ENCODE measurements around the gene FAM171A1. TPM values are rescaled to one million over a fixed set of nuclear protein-coding genes. Genes with fewer than 3 reads are reported as not detected.

FAM171A1 gene
- total RNA-seq, 2 experiments from 2014 or later: 3.3 to 4.0 TPM

DNA sequence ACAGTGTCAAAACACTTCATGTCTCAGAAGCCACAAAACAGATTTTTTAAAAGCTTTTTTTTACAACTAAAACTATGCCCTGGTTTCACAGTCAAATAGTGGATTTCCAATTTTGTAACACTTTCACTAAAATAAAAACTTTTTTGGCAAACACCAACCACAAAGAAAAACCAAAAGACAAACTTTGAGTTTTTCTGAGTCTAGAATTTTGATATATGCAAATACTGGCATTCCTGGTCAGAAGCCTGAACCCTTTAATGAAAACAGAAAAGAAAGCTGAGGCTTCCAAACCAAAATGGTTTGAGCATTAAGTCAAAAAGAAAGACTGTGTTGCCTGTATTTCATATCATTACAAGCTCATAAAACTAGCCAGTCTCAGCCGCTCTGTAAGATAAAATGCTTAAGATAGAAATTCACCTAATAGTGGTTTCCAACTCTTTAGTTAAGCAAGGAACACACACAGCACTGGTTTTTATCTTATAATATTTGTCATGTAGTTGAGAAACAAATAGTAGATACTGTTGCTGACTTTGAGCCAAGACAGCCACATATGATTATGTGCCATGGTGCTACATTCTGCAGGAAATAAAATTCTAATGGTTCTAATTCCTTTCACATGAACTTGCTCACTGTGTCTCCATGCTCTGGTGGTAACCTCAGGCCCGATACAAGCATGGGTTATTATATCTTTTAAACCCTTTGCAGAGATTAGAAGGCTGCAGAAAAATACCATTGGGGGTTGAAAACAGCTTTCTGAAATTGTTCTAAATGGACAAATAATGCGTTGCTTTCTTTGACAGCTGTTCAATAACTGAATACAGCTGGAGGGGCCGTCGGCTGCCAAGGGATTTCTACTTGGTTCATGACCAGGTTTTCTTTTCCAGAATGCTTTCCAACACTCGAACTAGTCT is 49.4 kb downstream of the FAM171A1 start:
- no peaks in the 10 kb centered on the region for H3K9me3 Mint-ChIP-seq
- H3K27ac Mint-ChIP-seq: no peak overlapping the region
- no peaks in the 10 kb centered on the region for H3K4me1 Mint-ChIP-seq (ENCODE audit: low read depth)
- no peaks in the 10 kb centered on the region for H3K27me3 Mint-ChIP-seq
- DNase-seq: no peak
- ChIA-PET POLR2A (no interaction called here), CTCF (no interaction called here)
- no peak overlapping the region for H3K4me3 Mint-ChIP-seq
- H3K36me3 Mint-ChIP-seq: no peaks in the 10 kb centered on the region
- intact Hi-C loops (cut with micrococcal nuclease): no loop called here

DNA sequence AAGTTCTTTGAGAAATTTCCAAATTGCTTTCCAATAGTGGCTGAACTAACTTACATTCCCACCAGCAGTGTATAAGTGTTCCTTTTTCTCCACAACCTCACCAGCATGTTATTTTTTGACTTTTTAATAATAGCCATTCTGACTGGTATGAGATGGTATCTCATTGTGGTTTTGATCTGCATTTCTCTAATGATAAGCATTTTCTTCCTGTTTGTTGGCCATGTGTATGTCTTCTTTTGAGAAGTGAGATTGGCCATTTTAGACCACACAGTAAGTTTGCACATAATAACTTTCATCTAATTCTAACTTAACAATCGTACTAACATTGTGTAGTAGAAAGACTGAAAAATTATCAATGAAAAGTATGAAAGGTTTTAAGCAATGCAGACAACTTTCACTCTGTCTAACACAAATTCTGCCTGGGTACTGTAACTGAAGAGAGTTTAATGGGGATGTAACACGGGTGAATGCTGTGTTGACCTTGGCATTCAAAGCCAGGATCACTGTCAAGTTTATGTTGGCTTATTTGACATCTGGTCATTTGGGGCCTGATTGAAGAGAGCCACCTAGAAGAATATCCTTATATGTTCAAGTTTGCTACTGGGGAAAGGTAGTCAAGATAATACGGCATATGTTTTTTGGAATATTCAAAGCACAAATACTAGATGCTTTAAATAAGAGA is 50.4 kb downstream of the FAM171A1 start:
- POLR2A ChIA-PET: no interaction called here
- CTCF ChIA-PET: no interaction called here

DNA sequence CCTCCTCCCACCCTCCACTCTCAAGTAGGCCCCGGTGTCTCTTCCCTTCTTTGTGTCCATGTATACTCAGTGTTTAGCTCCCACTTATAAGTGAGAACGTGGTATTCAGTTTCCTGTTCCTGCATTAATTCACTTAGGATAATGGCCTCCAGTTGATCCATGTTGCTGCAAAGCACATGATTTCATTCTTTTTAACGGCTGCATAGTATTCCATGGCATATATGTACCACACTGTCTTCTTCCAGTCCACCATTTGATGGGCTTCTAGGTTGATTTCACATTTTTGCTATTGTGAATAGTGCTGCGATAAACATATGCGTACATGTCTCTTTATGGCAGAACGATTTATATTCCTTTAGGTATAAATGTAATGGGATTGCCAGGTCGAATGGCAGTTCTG is 51.0 kb downstream of the FAM171A1 start:
- no peak for DNase-seq
- Mint-ChIP-seq H3K4me1 (ENCODE audit: low read depth) (no peaks in the 10 kb centered on the region), H3K9me3 (no peaks in the 10 kb centered on the region), H3K27me3 (no peaks in the 10 kb centered on the region), H3K4me3 (no peak overlapping the region), H3K27ac (no peak overlapping the region), H3K36me3 (no peaks in the 10 kb centered on the region)
- POLR2A ChIA-PET: no interaction called here
- intact Hi-C loops (cut with micrococcal nuclease): no loop called here
- CTCF ChIA-PET: interaction anchor here (0.7 kb wide), 1 partner anchor 133 kb away, joined by 3 read pairs; no protein-coding TSS in a partner anchor

More for the DNA sequence above, 50.4 kb downstream of the FAM171A1 start:
- intact Hi-C loops (cut with micrococcal nuclease): no loop called here
- H3K4me1 Mint-ChIP-seq (ENCODE audit: low read depth): no peaks in the 10 kb centered on the region
- H3K4me3 Mint-ChIP-seq: no peak overlapping the region
- no peak overlapping the region for H3K27ac Mint-ChIP-seq
- H3K27me3 Mint-ChIP-seq: no peaks in the 10 kb centered on the region
- no peaks in the 10 kb centered on the region for H3K9me3 Mint-ChIP-seq
- DNase-seq: no peak
- H3K36me3 Mint-ChIP-seq: no peaks in the 10 kb centered on the region

DNA sequence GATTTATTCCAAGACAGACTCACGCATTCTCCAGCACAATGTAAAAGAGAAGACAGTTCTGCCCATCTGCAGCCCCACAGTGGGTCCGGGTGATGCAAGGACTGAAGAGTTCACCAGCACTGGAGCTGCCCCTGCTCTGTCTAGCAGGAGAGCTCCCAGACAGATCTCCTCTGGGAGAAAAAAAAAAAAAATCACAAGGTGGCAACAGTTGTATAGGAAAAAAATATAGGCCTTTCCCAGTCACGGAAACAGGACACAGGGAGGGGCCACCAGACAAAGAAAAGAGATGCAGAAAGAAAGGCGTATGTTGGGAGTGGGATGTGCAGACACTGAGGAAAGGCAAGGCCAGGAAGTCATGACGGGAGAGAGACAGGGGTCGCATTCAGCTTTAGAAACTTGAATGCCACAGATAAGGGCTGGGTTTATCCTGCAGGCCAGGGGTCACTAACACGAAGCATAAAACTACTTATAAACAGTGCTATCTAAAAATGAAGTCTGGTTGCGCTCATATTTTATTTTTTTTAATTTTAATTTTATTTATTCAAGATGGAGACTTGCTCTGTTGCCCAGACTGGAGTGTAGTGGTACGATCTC is 54.1 kb downstream of the FAM171A1 start:
- Mint-ChIP-seq H3K4me1 (ENCODE audit: low read depth) (no peaks in the 10 kb centered on the region), H3K27me3 (no peaks in the 10 kb centered on the region), H3K9me3 (no peaks in the 10 kb centered on the region), H3K27ac (no peak overlapping the region), H3K4me3 (no peak overlapping the region), H3K36me3 (no peaks in the 10 kb centered on the region)
- ChIA-PET CTCF (no interaction called here), POLR2A (no interaction called here)
- intact Hi-C loops (cut with micrococcal nuclease): no loop called here
- DNase-seq: no peak

- no peak for DNase-seq
- Mint-ChIP-seq H3K36me3 (no peaks in the 10 kb centered on the region), H3K4me1 (ENCODE audit: low read depth) (no peaks in the 10 kb centered on the region), H3K4me3 (no peak overlapping the region), H3K27ac (no peak overlapping the region), H3K9me3 (no peaks in the 10 kb centered on the region), H3K27me3 (no peaks in the 10 kb centered on the region)
- CTCF ChIA-PET: no interaction called here
- intact Hi-C loops (cut with micrococcal nuclease): no loop called here
- POLR2A ChIA-PET: no interaction called here
Observed at GRCh38 chr10:15316145-15316544, 54.9 kb downstream of the FAM171A1 start.

DNA sequence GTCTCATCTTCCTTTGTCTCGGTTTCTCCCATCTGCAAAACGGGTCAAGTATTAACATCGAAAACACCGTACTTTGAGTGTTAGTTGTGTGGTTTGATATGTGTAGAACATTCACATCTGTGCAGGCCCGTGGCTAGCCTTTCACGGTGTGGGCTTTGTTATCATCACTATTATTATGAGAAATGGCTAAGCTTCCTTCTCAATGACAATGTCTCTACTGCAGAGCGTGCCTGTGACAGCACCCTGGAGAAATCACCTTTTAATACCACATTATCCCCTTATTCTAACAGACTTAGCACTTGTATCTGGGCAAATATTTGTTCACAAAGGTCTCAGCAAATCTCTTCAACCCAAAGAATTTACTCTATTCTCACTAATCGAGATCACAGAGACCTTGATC is 55.8 kb downstream of the FAM171A1 start:
- no peak for DNase-seq
- H3K36me3 Mint-ChIP-seq: no peaks in the 10 kb centered on the region
- POLR2A ChIA-PET: no interaction called here
- H3K4me3 Mint-ChIP-seq: no peak overlapping the region
- intact Hi-C loops (cut with micrococcal nuclease): no loop called here
- CTCF ChIA-PET: no interaction called here
- H3K9me3 Mint-ChIP-seq: no peaks in the 10 kb centered on the region
- no peaks in the 10 kb centered on the region for H3K27me3 Mint-ChIP-seq
- H3K27ac Mint-ChIP-seq: no peak overlapping the region
- no peaks in the 10 kb centered on the region for H3K4me1 Mint-ChIP-seq (ENCODE audit: low read depth)

GRCh38 chr10:15314482-15315045 is 56.5 kb downstream of the FAM171A1 start:
- ChIA-PET POLR2A (no interaction called here), CTCF (no interaction called here)
- intact Hi-C loops (cut with micrococcal nuclease): no loop called here
- Mint-ChIP-seq H3K4me3 (no peak overlapping the region), H3K27ac (no peak overlapping the region), H3K36me3 (no peaks in the 10 kb centered on the region), H3K4me1 (ENCODE audit: low read depth) (no peaks in the 10 kb centered on the region), H3K27me3 (no peaks in the 10 kb centered on the region), H3K9me3 (no peaks in the 10 kb centered on the region)
- no peak for DNase-seq

DNA sequence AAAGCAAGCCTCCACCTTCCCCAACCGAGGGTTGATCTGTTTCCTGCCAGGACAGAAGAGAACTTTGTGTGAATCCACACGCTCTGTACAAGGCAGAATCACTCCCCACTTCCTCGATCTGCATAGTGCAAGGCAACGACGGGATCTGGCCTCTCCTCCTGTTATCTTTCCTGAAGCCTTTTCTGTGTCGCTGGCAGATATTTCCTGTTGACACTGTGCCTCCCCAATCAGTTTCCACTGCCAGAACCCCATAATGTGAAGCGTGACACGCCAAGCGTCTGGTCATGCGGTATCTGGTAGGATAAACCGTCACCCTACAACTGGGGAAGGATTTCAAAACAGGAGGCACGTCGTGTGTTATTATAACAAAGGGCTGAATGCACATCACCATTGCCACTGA is 57.2 kb downstream of the FAM171A1 start:
- Mint-ChIP-seq H3K27ac (no peak overlapping the region), H3K9me3 (no peaks in the 10 kb centered on the region), H3K27me3 (no peaks in the 10 kb centered on the region), H3K36me3 (no peaks in the 10 kb centered on the region), H3K4me3 (no peak overlapping the region), H3K4me1 (ENCODE audit: low read depth) (no peaks in the 10 kb centered on the region)
- intact Hi-C loops (cut with micrococcal nuclease): no loop called here
- ChIA-PET POLR2A (no interaction called here), CTCF (no interaction called here)
- no peak for DNase-seq

GRCh38 chr10:15313047-15313446 is 58.0 kb downstream of the FAM171A1 start:
- Mint-ChIP-seq H3K9me3 (no peaks in the 10 kb centered on the region), H3K4me3 (no peak overlapping the region), H3K36me3 (no peaks in the 10 kb centered on the region), H3K4me1 (ENCODE audit: low read depth) (no peaks in the 10 kb centered on the region), H3K27ac (no peak overlapping the region), H3K27me3 (no peaks in the 10 kb centered on the region)
- POLR2A ChIA-PET: no interaction called here
- DNase-seq: no peak
- intact Hi-C loops (cut with micrococcal nuclease): no loop called here
- CTCF ChIA-PET: no interaction called here

- CTCF ChIA-PET: no interaction called here
Observed at GRCh38 chr10:15311569-15312280, 59.4 kb downstream of the FAM171A1 start.

DNA sequence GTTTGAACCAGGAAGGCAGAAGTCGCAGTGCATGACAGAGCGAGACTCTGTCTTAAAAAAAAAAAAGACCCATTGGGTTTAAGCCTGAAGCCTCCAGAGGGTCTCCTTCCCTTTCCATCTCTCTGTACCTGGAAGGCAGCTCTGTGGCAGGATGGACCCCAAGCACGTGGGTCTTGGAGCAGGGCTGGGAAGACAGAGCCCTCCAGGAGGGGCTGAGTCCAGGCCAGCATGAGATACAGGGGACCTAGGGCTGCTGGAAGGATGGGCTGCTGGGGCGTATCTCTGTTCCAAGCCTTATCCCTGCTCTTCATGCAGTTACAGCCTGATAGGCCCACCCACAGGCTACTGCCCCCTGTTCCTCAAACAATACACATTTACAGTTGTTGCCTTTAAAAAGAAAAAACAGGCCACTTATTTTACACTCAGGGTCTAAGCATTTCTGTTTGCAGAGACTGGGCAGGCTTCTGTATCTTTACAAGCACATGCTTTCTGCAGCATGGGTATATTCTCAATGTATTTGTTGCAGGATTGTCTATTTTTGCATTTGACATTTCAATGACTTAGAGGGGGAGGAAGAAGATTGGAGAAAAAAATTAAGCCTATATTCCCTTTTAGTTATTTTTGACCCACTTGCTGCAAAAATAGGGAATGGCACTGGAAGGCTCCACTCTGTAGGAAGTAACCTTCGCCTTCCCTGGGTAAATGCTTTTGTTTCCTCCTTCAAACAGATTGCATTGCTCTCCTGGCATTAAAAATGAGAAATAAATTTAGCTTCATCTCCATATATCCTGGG is 60.1 kb downstream of the FAM171A1 start:
- Mint-ChIP-seq H3K27me3 (no peaks in the 10 kb centered on the region), H3K4me3 (no peak overlapping the region), H3K36me3 (no peaks in the 10 kb centered on the region), H3K9me3 (no peaks in the 10 kb centered on the region), H3K27ac (no peak overlapping the region), H3K4me1 (ENCODE audit: low read depth) (no peaks in the 10 kb centered on the region)
- POLR2A ChIA-PET: no interaction called here
- intact Hi-C loops (cut with micrococcal nuclease): no loop called here
- CTCF ChIA-PET: no interaction called here
- DNase-seq: no peak

More at GRCh38 chr10:15311569-15312280, 59.4 kb downstream of the FAM171A1 start:
- H3K4me1 Mint-ChIP-seq (ENCODE audit: low read depth): no peaks in the 10 kb centered on the region
- no peak for DNase-seq
- H3K9me3 Mint-ChIP-seq: no peaks in the 10 kb centered on the region
- no peaks in the 10 kb centered on the region for H3K36me3 Mint-ChIP-seq
- H3K27me3 Mint-ChIP-seq: no peaks in the 10 kb centered on the region
- intact Hi-C loops (cut with micrococcal nuclease): no loop called here
- H3K27ac Mint-ChIP-seq: no peak overlapping the region
- POLR2A ChIA-PET: no interaction called here
- H3K4me3 Mint-ChIP-seq: no peak overlapping the region
